Measurements from ENCODE around the gene DUSP9.

DUSP9 gene

GRCh38 chrX:153646620-153647373, at the start of gene DUSP9:
Gene DUSP9 (plus strand): TSS chrX:153647203. CDS start chrX:153647954, 751 bp downstream.
- no peak for TF ChIP-seq CTCF (IDR thresholded peaks at IDR 0.05)

- no peak for TF ChIP-seq CTCF (IDR thresholded peaks at IDR 0.05)
Measured at GRCh38 chrX:153598541-153599191, 48.3 kb upstream of the DUSP9 start, which contains the start of gene CCNQ. Gene CCNQ (minus strand): TSS chrX:153599139. CDS start chrX:153599073, 66 bp downstream.

- no peak for TF ChIP-seq CTCF (IDR thresholded peaks at IDR 0.05)
Measured at GRCh38 chrX:153599192-153600031, 47.6 kb upstream of the DUSP9 start.

- TF ChIP-seq CTCF (IDR thresholded peaks at IDR 0.05): no peak
Measured at GRCh38 chrX:153600032-153600373, 47.0 kb upstream of the DUSP9 start.

GRCh38 chrX:153600921-153601320, 46.1 kb upstream of the DUSP9 start:
- no peak for TF ChIP-seq CTCF (IDR thresholded peaks at IDR 0.05)

- no peak for TF ChIP-seq CTCF (IDR thresholded peaks at IDR 0.05)
Measured at GRCh38 chrX:153601511-153602110, 45.4 kb upstream of the DUSP9 start.

- TF ChIP-seq CTCF (IDR thresholded peaks at IDR 0.05): no peak
Measured at GRCh38 chrX:153602601-153603000, 44.4 kb upstream of the DUSP9 start.
